Sciatic nerve (tissue), 2 donors: ENCODE measurements around the gene CCNI. TPM values are rescaled to one million over a fixed set of nuclear protein-coding genes. Genes with fewer than 3 reads are reported as not detected.
A peak's percentile ranks its signal among the peaks of the same experiment; 100 is the strongest.

Source experiments
- ATAC-seq: fragments of 200-7000 bp; cut with Tn5 transposase; one replicate; pipeline ENCODE4 v1.9.1; 2020; ENCODE audit warnings: mild to moderate bottlenecking, moderate library complexity
- DNase-seq: peaks from one replicate; pipeline ENCODE4 v3.0.0-alpha.2; 2020; ENCODE audit warnings: low spot score
- intact Hi-C: fragments of 100-400 bp; cut with DNase I; formaldehyde crosslinking; loops from one replicate; pipeline ENCODE4 v1.14.2; 2022
- total RNA-seq: library from RNA; stranded (reverse); fragmentation: NEBNext Ultra II Directional; extraction: Animal tissue kit (Norgen Biotek cat#: 25700); gene quantifications from one replicate; pipeline ENCODE4 v1.2.1, GENCODE V29; 2021
- donor health status: DM: no; HTN: no; CAD: no.
- donor health status: DM: no; HTN: no; CAD: no.

The CCNI gene, protein sequence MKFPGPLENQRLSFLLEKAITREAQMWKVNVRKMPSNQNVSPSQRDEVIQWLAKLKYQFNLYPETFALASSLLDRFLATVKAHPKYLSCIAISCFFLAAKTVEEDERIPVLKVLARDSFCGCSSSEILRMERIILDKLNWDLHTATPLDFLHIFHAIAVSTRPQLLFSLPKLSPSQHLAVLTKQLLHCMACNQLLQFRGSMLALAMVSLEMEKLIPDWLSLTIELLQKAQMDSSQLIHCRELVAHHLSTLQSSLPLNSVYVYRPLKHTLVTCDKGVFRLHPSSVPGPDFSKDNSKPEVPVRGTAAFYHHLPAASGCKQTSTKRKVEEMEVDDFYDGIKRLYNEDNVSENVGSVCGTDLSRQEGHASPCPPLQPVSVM
- total RNA-seq, result 301 TPM

DNA sequence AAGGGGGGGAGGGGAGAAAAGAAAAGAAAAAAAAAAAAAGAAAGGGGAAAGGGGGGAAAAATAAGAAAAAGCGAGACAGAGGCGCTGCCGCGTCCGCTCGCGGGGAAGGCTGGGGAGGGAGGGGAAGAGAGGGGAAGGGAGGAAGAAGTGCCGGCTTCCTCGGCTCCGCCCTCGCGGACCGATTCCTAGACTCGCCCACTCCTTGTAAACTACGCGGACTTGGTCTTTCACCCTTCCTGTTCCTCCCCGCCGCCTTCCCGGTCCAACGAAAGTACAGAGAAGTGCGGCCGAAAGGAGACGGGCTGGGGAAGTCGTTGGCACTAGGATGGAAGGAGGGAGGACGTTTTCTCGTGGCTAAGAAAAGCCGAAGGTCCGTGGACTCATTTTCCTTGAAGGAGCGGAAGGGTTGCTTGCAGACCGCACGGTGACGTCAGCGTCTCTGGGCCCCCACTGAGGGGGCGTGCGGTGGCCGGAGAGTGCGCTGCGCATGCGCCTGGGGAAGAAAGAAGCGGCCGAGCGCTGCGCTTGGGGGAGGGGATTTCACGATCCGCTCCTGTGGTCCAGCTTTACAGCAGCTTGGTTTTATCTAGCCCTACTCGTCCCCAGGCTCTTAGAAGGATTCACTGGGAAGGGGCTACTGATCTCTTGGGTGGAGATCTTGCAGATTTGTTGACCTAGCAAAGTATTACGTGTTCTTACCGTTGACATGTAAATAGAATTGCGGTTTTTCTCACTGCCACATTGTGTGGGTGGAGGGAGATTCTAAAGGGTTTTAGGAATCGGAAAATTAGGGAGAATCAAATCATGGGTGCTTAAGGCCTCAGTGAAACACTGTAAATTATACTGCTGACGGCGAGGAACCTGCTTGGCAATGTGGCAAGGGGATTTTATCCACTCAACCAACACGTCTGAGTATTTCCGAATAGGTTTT is at the start of gene CCNI:
TSS of gene CCNI (minus strand) at position 121 of the 931 bp plus-strand sequence. CDS start 9,627 bp downstream, outside the sequence.
- intact Hi-C loops, result no loop called here
- peak; percentile 98 for ATAC-seq
- DNase-seq, result peak; percentile 98

DNA sequence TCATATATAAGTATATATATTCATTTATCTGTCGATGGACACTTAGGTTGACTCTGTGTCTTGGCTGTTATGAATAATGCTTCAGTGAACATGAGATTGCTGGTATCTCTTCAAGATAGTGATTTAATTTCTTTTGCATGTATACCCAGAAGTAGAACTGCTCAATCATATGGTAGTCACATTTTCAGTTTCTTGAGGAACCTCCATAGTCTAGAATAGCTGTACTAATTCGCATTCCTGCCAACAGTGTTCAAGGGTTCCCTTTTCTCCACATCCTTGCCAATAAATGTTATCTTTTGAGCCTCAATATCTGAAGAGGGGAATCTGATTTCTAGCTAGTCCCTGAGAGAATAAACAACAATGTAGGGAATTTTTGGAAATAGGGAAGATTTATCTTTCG is 48.8 kb upstream of the CCNI start:
- intact Hi-C loops, result no loop called here
- ATAC-seq (no peak), DNase-seq (no peak)

DNA sequence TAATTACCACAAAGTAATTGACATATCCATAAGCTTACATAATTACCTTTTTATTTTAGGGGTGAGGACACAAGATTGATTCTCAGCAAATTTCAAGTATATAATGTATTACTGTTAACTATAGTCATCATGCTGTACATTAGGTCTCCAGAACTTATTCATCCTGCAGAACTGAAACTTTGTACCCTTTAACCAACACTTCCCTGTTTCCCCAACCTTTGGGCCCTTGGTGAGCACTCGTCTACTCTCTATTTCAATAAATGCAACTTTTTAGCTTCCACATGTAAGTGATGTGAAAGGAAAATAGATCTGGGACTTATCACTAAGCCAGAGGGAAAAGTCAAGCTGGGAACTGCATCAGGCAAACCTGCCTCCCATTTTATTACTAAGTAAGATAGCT is 47.6 kb upstream of the CCNI start:
- ATAC-seq, result no peak
- intact Hi-C loops, result no loop called here
- no peak for DNase-seq

DNA sequence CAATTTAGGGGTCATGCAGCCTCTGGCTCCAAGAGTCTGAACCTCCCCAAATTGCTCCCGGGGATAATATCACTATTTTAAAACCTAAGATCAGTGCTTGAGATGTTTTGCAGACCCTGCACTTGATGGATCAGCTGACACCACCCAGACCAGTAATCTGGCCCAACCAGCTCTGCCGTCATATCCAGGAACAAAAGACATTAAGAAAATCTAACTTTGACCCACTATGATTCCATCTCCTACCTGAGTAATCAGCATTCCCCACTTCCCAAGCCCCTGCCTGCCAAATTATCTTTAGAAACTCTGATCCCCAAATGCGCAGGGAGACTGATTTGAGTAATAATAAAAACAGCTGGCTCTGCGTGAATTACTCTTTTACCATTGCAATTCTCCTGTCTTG is 46.9 kb upstream of the CCNI start:
- DNase-seq, result no peak
- intact Hi-C loops, result no loop called here
- ATAC-seq, result no peak

DNA sequence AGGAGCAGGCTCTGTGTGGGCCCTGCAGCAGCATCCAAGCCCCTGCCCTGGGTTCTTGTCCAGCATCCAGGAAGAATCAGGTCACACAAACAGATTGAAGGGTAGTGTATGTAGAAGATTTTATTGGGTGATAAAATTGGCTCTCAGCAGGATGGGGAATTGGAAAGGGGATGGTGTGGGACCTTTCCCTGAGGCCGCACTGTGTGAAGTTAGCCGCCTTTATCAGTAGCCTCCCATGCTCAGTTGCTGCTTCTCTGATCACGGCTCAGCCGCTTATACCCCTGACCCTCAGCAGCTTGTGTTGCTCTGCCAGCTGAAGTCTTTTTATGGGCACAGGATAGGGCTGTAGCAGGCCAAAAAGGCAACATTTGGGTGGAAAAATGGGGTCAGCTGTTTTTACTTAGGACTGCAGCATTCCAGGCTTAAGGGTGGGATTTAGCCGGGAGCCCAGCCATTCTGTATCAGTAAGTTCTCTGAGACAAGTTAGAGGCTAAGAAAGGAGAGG is 46.0 kb upstream of the CCNI start:
- ATAC-seq (no peak), DNase-seq (no peak)
- intact Hi-C loops, result no loop called here

DNA sequence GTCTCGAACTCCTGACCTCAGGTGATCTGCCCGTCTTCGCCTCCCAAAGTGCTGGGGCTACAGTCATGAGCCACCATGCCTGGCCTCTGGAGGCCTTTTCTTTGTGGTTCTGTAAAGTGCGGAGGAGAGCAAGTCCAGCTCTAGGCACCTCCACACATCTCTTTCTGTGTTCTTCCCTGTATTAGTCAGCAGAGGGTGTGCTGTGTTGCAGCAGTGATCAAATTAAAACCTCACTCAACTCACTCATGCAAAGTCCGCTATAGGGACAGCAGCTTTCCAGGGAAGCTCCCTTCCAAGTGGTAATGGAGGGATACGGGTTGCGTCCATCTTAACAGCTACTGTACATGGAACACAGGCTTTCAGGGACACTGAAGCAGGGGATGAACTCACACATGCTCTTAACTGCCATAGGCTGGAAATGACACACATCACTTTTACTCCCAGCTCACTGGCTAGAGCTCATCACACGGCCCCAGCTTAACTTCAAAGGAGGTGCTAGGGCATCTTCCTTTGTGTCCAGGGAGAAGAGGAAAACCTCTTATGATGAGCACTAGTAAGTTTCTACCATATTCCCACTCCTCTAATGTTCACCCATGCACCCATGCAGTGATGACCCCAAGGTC is 45.2 kb upstream of the CCNI start:
- no peak for DNase-seq
- intact Hi-C loops, result no loop called here
- no peak for ATAC-seq

DNA sequence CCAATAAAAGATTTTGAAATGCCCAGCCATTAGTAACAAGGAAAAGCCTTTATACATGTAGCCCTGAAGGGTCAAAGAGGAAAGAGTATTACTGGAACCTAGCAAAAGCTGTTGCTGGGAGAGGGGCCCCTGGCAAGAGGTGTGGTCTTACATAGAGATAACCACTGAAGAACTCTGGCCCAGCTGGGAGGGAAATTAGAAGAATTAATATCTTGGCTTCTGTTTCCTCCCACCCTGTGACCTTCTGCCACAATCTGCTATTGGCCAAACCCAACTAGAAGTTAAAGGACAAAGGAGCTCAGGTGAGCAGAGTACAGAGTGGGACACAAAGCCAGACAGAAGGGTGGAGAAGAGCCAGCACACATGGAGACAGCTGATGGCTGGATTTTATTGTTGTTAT is 41.9 kb upstream of the CCNI start:
- intact Hi-C loops, result no loop called here
- no peak for DNase-seq
- ATAC-seq, result no peak

DNA sequence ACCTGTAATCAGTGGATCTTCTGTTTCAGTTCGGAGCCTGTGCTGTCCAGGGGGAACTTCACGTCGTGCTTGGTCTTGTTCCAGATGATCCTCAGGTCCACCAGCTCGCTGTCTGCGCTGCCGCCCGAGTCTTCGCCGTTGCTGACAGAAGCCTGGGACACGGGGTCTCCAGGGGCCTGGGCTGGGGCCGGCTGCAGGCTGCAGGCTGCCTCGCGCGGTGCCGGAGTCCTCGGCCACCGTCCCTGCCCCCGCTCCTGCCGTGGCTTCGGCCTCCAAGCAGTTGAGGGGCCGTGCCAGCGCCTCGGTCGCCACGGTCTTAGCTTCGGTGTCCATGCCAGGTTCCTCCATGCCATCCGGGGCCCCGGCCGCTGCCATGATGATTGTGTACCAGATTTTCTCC is 37.3 kb upstream of the CCNI start:
- ATAC-seq (no peak), DNase-seq (no peak)
- intact Hi-C loops, result no loop called here

DNA sequence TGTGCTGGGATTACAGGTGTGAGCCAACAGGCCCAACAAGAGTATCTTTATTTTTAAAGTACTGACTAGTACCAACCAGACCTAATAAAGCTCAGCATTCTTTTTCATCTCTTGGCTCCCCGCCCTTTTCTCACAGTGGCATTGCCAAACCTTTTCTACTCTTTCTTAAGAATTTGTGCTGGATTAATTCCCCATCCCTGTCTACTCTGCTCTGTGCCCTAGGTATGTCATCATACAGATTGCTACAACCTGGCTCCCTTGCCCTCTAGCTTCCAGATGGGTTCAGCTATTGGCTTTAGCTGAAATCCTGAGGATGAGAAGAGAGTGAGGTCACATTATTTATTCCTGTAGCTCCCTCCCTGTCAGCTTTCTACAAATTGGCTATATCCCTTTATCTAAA is 34.9 kb upstream of the CCNI start:
- intact Hi-C loops, result no loop called here

DNA sequence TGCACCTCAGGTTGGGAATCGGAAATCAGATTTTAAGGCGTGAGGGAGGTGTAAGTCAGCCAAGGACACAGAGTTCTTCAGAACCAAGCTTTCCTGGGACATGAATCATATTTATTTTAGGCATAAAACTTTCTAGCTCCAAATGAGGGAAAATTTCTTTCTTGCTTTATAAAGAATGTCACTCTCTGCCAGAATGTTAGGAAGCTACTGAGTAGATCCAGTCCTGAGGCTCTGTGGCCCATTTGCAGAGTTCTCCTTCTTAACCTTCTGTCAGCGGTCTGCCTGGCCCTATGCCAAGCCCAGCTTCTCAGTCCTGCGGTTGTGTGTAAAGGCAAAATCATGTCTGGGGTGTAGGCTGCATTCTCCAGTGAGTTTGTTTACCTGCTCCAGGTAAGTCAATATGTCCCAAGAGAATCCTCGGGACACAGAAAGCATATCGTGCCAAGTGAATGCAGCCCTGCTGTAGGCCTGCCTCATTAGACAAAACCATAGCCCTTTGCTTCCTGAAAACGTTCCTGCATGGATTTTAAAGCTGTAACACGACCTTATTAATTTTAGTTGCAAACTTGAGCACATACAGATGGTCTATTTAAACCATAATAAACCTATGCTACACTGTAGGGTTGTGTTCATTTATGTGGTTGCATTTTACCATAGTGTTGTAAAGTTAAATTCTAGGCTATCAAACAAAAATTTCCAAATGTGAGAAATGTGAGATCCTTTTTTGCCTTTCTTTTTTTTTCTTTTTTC is 29.2 kb upstream of the CCNI start:
- ATAC-seq, result peak; percentile 81
- DNase-seq, result peak; percentile 85
- intact Hi-C loops, result no loop called here

More for the DNA sequence above, 34.9 kb upstream of the CCNI start:
- ATAC-seq (no peak), DNase-seq (no peak)

DNA sequence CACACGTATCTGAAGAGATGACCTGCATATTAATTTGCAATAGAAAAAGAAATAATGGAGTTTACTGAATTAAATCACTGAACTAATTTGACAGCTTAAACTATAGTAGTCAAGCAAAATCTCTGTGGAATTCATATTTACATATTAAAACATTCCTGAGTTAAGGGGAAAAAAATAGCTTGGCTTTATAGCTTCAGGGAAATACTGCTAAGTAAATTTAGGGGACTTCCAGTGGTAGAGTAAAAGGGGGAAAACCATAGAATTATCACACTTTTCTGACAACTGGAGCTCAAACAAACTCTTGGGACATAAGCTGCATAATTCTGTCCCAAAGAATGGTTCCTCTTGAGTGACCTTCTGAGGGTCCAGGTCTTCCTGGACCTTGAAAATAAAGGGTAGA is 28.6 kb upstream of the CCNI start:
- DNase-seq (no peak), ATAC-seq (no peak)
- intact Hi-C loops, result no loop called here

DNA sequence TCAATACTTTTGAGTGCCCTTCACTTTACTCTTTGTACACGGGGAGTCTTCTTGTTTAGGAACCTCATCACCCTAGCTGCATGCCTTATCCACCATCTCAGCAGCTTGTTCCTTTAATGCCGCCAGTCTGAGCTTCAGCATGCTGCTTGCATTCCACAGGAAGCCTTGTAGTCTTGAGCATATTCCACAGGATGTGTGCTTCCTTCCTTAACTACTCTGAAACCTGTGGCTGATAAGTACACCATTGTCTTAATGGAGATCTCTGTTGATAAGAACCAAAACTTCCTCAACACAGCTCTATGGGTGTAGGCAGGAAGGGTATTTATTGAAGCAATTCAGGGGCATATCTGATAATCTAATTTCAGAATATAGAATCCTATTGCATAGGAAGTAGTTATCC is 24.4 kb upstream of the CCNI start:
- DNase-seq, result no peak

DNA sequence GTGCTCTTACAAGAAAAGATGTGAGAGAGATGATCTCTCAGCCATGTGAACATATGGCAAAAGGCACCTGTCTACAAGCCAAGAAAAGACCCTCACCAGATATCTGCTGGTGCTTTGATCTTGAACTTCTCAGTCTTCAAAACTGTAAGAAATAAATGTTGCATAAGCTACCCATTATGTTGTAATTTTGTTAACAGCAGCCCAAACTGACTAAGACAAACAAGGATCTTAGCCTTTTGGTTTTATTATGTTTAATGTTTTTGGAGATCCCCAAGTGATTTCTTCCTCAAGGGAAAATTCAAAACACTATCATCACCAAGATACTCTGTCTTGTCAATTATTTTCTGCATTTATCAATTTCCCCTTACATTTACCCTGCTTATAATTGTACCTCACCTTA is 21.8 kb upstream of the CCNI start:
- intact Hi-C loops, result no loop called here
- no peak for ATAC-seq
- DNase-seq, result no peak

More for the DNA sequence above, 24.4 kb upstream of the CCNI start:
- intact Hi-C loops, result no loop called here
- ATAC-seq, result no peak

DNA sequence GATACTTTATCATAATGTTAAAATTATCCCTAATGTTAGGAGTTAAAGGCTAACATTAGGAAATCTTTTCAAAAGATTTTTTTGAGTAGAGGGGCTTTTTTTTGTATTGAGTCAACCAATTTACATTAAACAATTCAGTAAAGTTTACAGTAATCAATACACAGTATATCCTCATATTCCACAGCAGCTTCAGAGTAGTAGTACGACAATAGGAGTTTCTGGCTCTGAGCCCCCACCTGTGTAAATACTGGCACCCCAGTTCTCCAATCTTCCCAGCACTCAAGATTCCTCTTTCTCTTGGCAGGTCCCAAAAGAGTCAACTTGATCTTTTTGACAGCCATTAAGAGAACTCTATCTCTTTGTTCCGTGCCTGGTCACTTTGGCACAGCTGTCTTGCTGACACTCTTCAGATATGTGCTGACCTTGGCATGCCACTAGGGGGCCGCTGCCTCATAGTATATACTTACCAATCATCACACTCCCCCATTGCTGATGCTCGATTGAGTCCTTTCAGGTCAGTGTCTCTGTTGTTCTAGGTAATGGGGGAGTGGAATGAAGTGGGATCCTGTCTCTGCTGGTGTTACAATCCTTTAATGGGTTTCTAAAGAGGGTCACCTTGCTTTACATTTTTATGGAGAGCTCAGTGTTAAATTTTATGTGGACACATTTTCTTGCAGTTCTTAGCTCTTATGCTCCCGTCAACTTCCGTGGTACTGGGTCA is 19.5 kb upstream of the CCNI start:
- ATAC-seq, result peak; percentile 94
- peak; percentile 85 for DNase-seq
- intact Hi-C loops, result no loop called here

DNA sequence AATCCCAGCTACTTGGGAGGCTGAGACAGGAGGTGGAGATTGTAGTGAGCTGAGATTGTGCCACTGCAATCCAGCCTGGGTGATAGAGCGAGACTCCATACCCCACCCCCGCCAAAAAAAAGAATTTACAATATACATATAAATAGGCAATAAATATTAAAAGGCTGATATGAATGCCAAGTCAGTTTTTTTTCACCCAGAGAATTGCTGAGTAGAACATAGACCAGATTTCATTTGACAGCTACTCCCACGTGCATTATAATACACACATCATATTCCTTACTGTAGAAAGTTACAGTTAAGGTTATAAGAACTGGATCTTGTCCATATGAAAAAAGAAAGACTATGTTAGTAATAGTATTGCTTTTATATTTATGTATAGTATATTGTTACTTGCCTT is 18.7 kb upstream of the CCNI start:
- ATAC-seq (no peak), DNase-seq (no peak)
- intact Hi-C loops, result no loop called here

DNA sequence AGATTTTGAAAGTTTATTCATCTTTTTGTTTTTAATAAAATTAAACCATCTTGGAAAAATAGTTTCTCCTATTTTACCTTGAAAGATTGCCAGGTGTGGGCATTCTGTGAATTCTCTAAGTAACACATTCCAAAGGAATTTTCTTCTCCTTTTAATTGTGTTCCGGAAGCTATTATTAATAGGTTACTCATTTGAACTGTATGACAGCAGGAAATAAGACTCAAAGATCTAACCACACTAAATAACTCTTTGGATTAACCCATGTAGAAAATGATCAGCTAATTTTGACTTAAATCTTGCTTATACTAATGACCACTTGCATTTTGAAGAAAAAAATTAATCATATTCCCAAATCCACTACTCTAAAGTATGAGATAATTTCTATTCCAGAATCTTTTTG is 17.6 kb upstream of the CCNI start:
- DNase-seq, result no peak
- no peak for ATAC-seq
- intact Hi-C loops, result no loop called here

DNA sequence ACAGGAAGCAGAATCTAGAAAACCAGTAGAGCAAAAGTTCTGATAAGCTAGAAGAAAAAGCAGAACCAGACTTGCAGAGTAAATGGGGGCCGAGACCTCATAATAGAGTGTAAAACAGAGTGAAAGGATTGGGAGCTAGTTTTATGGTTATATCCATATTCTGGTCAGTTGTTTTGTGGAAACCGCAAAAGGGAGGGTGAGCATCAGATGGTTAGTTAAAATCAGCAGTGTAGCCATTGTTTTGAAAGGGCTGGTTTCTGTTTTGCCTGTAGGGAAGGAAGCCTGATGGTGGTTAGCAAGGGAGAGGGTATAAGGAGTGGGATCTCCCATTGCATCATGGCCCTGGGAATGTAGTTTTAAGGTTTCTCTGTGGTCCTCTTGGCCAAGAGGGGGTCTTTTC is 17.2 kb upstream of the CCNI start:
- ATAC-seq, result no peak
- DNase-seq, result no peak
- intact Hi-C loops, result no loop called here

DNA sequence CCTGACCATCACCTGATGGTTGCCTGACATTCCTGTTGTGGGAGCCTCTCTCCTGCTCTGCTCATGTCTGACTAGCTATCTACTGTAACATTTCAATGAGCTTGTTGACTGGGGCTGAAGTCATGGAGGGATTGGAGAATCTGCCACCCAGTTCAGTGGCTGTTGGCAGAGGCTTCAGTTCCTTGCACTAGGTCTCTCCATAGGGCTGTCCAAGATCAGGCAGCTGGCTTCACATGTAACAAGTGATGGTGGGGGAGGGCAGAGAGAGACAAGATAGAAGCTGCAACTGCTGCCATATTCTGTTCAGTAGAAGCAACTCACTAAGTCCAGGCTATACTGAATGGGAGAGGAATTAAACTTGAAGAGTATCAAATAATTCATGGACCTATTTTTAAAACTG is 14.1 kb upstream of the CCNI start:
- no peak for ATAC-seq
- intact Hi-C loops, result no loop called here
- DNase-seq, result no peak
